ENCODE data around the gene LCK.

Gene LCK

GRCh38 chr1:32289256-32289655 lies 38.2 kb downstream of the LCK start (continued):
- no peak for TF ChIP-seq ZNF785 (tag by site-specific recombination; IDR thresholded peaks at IDR 0.05)
- no peak for TF ChIP-seq ZFP69B (tag by site-specific recombination; IDR thresholded peaks at IDR 0.05)
- no peak for TF ChIP-seq FEZF1 (tag by site-specific recombination; IDR thresholded peaks at IDR 0.05)
- TF ChIP-seq ZSCAN18 (tag by site-specific recombination; IDR thresholded peaks at IDR 0.05), result no peak
- no peak for TF ChIP-seq ZNF221 (tag by site-specific recombination; IDR thresholded peaks at IDR 0.05; ENCODE audit: borderline replicate concordance)
- no peak for TF ChIP-seq PRDM1 (tag by site-specific recombination; IDR thresholded peaks at IDR 0.05)
- TF ChIP-seq PBX3 (CRISPR knock-in tag; IDR thresholded peaks at IDR 0.05), result no peak
- no peak for TF ChIP-seq ZXDB (tag by site-specific recombination; IDR thresholded peaks at IDR 0.05)
- no peak for TF ChIP-seq MYNN (tag by site-specific recombination; IDR thresholded peaks at IDR 0.05; ENCODE audit: borderline replicate concordance)
- no peak for TF ChIP-seq ZNF2 (tag by site-specific recombination; IDR thresholded peaks at IDR 0.05)
- no peak for TF ChIP-seq INSM2 (tag by site-specific recombination; IDR thresholded peaks at IDR 0.05)

GRCh38 chr1:32291145-32291707 lies 40.2 kb downstream of the LCK start:
- ChIA-PET POLR2A (interaction anchor here (0.6 to 2.7 kb wide), 21 partner anchors 10 to 1900 kb away, joined by 3 to 28 read pairs (median 3); partner anchors contain the start of genes BSDC1, FAM167B, LCK and MARCKSL1), CTCF (interaction anchor here (0.7 to 2.5 kb wide), 3 partner anchors 43 to 84 kb away, joined by 3 to 8 read pairs (median 7); no protein-coding TSS in a partner anchor)
- Histone ChIP-seq H3K4me1 (ENCODE audit: control insufficient read depth, insufficient read depth, low read length) (peaks cover 4% of the 10 kb centered on the region; the same call in 1 of the 2 replicates), H3K4me3 (ENCODE audit: low read depth, low read length) (peak overlapping the region; percentile 6), H3K9me3 (ENCODE audit: control insufficient read depth, insufficient read depth, low read depth, low read length) (no peaks in the 10 kb centered on the region), H3K27ac (ENCODE audit: extremely low read depth, low read depth, low read length) (peak overlapping the region; percentile 73), H3K36me3 (ENCODE audit: control insufficient read depth in 2 of 2, insufficient read depth in 1 of 2, low read length in 2 of 2) (peaks cover 0 to 16% of the 10 kb centered on the region in 2 experiments; a peak in 2 of 3 replicates)
- TF ChIP-seq ZFP37 (tag by site-specific recombination; IDR thresholded peaks at IDR 0.05), result peak; percentile 18; the same call in 1 of the 2 replicates
- TF ChIP-seq PRDM4 (tag by site-specific recombination; IDR thresholded peaks at IDR 0.05), result 0 out of 2 replicates have a peak, but pooled peaks have one; percentile 62
- peak; percentile 37; the same call in 1 of the 2 replicates for TF ChIP-seq ZNF121 (tag by site-specific recombination; IDR thresholded peaks at IDR 0.05)
- no peak for TF ChIP-seq ZNF76 (tag by site-specific recombination; IDR thresholded peaks at IDR 0.05; ENCODE audit: borderline replicate concordance, low read depth)
- no peak for TF ChIP-seq ZNF211 (tag by site-specific recombination; IDR thresholded peaks at IDR 0.05; ENCODE audit: low read depth)
- TF ChIP-seq IKZF3 (tag by site-specific recombination; IDR thresholded peaks at IDR 0.05), result no peak
- TF ChIP-seq ZEB2 (tag by site-specific recombination; IDR thresholded peaks at IDR 0.05), result no peak
- TF ChIP-seq ZNF18 (tag by site-specific recombination; IDR thresholded peaks at IDR 0.05), result no peak
- TF ChIP-seq MYNN (tag by site-specific recombination; IDR thresholded peaks at IDR 0.05; ENCODE audit: borderline replicate concordance), result no peak
- TF ChIP-seq ZNF366 (tag by site-specific recombination; conservative IDR thresholded peaks at IDR 0.05), result peak; percentile 47; the same call in 1 of the 2 replicates
- TF ChIP-seq ZNF324 (tag by site-specific recombination; IDR thresholded peaks at IDR 0.05), result no peak
- no peak for TF ChIP-seq ZNF10 (tag by site-specific recombination; IDR thresholded peaks at IDR 0.05)
- TF ChIP-seq ZNF777 (tag by site-specific recombination; IDR thresholded peaks at IDR 0.05; ENCODE audit: borderline replicate concordance), result no peak
- TF ChIP-seq ZBTB26 (tag by site-specific recombination; optimal IDR thresholded peaks at IDR 0.05), result no peak
- no peak for TF ChIP-seq ZNF175 (tag by site-specific recombination; IDR thresholded peaks at IDR 0.05)
- peak; percentile 70; the same call in 1 of the 2 replicates for TF ChIP-seq ZNF362 (tag by site-specific recombination; IDR thresholded peaks at IDR 0.05)
